Uterus (tissue), 4 donors: ENCODE data around the gene THSD7B. TPM values are rescaled to one million over a fixed set of nuclear protein-coding genes. Genes with fewer than 3 reads are reported as not detected.

Source experiments
- DNase-seq, 2 donors: peaks; one replicate each; pipeline ENCODE4 v3.0.0-alpha.2; 2019 to 2020
- H3K27ac ChIP-seq, 2 donors: fragments of 200-600 bp; sonication (generic); 1 replicate in 1 of 2; 2 replicates in 1 of 2; pipeline ENCODE4 v1.5.1; 2016 to 2018
- H3K27me3 ChIP-seq, 2 donors: fragments of 200-600 bp; sonication (generic); one replicate each; pipeline ENCODE4 v1.5.1; 2018 to 2019; ENCODE audit warnings: control low read depth in 1 of 2
- H3K36me3 ChIP-seq, 2 donors: fragments of 200-600 bp; sonication (generic); one replicate each; pipeline ENCODE4 v1.5.1; 2019; ENCODE audit warnings: control low read depth in 1 of 2
- H3K4me1 ChIP-seq, 2 donors: fragments of 200-600 bp; sonication (generic); one replicate each; pipeline ENCODE4 v1.5.1; 2018 to 2019; ENCODE audit warnings: control low read depth in 1 of 2
- H3K4me3 ChIP-seq, 2 donors: fragments of 200-600 bp; sonication (generic); 1 replicate in 1 of 2; 2 replicates in 1 of 2; pipeline ENCODE4 v1.5.1; 2018 to 2019; ENCODE audit warnings: mild to moderate bottlenecking in 1 of 2
- H3K9me3 ChIP-seq, 2 donors: fragments of 200-600 bp; sonication (generic); one replicate each; pipeline ENCODE4 v1.5.1; 2019; ENCODE audit warnings: control low read depth in 1 of 2
- CTCF ChIP-seq, 4 experiments: fragments of 200-600 bp in 2 of 4; fragments of 450-650 bp in 2 of 4; sonication (generic) in 2 of 4; IDR thresholded peaks; one replicate each; pipeline ENCODE4 v1.5.1; 2016 to 2019; ENCODE audit warnings: antibody characterized with exemption in 4 of 4, mild to moderate bottlenecking in 2 of 4, moderate library complexity in 1 of 4
- POLR2A ChIP-seq, 2 donors: fragments of 450-650 bp; IDR thresholded peaks; one replicate each; pipeline ENCODE4 v1.6.1; 2016; ENCODE audit warnings: antibody characterized with exemption in 2 of 2, mild to moderate bottlenecking in 1 of 2, moderate library complexity in 1 of 2
- intact Hi-C: fragments of 100-400 bp; cut with DNase I; formaldehyde crosslinking; loops from one replicate; pipeline ENCODE4 v1.15.1; 2023; ENCODE audit warnings: low total_unique reads
- total RNA-seq, 4 donors: library from RNA; depleted of rRNA in 3 of 4; stranded (reverse); fragments of >200 nt in 3 of 4; gene quantifications; one replicate each; pipeline versions ENCODE4 v1.1.0 to v1.2.4, GENCODE V29; 2014 to 2023
- donor health status: DM: yes; HTN: yes; CAD: no.

THSD7B gene
- total RNA-seq = 1 to 10 TPM in 1 of 4 donors, under 1 TPM in 2, not detected in 1; 0.26 to 9.6 (median 0.67) TPM

GRCh38 chr2:136765256-136766072 is at the start of gene THSD7B:
Gene THSD7B (plus strand): TSS chr2:136765545. CDS start chr2:136882179, 116,634 bp downstream.
- H3K36me3 ChIP-seq = no peaks in the 10 kb centered on the region
- peaks cover 0 to 28% of the 10 kb centered on the region in 2 donors for H3K27me3 ChIP-seq
- intact Hi-C loops = no loop called here
- no peak for DNase-seq
- no peaks in the 10 kb centered on the region for H3K9me3 ChIP-seq
- no peak for TF ChIP-seq CTCF (IDR thresholded peaks at IDR 0.05)
- no peak for TF ChIP-seq POLR2A (IDR thresholded peaks at IDR 0.05)
- H3K4me3 ChIP-seq = peak within 1 kb of the TSS; percentile 5 to 8
- no peaks in the 10 kb centered on the region for H3K4me1 ChIP-seq
- H3K27ac ChIP-seq = no peak within 1 kb of the TSS

- intact Hi-C loops = no loop called here
- no peak overlapping the region for H3K27ac ChIP-seq
- no peak for DNase-seq
- H3K4me3 ChIP-seq = no peak overlapping the region
- no peaks in the 10 kb centered on the region for H3K4me1 ChIP-seq
- no peak for TF ChIP-seq CTCF (IDR thresholded peaks at IDR 0.05)
- TF ChIP-seq POLR2A (IDR thresholded peaks at IDR 0.05) = no peak
- no peaks in the 10 kb centered on the region for H3K9me3 ChIP-seq
- H3K36me3 ChIP-seq = no peaks in the 10 kb centered on the region
- no peaks in the 10 kb centered on the region for H3K27me3 ChIP-seq
Observed at GRCh38 chr2:136718273-136718672, 47.1 kb upstream of the THSD7B start.

GRCh38 chr2:136727973-136728699 is 37.2 kb upstream of the THSD7B start:
- H3K27ac ChIP-seq = no peak overlapping the region
- no peaks in the 10 kb centered on the region for H3K36me3 ChIP-seq
- no peaks in the 10 kb centered on the region for H3K9me3 ChIP-seq
- DNase-seq = no peak
- no peak overlapping the region for H3K4me3 ChIP-seq
- no peak for TF ChIP-seq POLR2A (IDR thresholded peaks at IDR 0.05)
- TF ChIP-seq CTCF (IDR thresholded peaks at IDR 0.05) = no peak
- no peaks in the 10 kb centered on the region for H3K4me1 ChIP-seq
- H3K27me3 ChIP-seq = no peaks in the 10 kb centered on the region
- intact Hi-C loops = no loop called here

- Histone ChIP-seq H3K27ac (no peak overlapping the region), H3K27me3 (no peaks in the 10 kb centered on the region), H3K4me3 (no peak overlapping the region), H3K36me3 (no peaks in the 10 kb centered on the region), H3K4me1 (no peaks in the 10 kb centered on the region), H3K9me3 (no peaks in the 10 kb centered on the region)
- intact Hi-C loops = no loop called here
- TF ChIP-seq POLR2A (IDR thresholded peaks at IDR 0.05) (no peak), CTCF (IDR thresholded peaks at IDR 0.05) (no peak)
- no peak for DNase-seq
Observed at GRCh38 chr2:136736236-136736635, 29.1 kb upstream of the THSD7B start.

- intact Hi-C loops = no loop called here
- Histone ChIP-seq H3K27me3 (no peaks in the 10 kb centered on the region), H3K36me3 (no peaks in the 10 kb centered on the region), H3K4me3 (no peak overlapping the region), H3K27ac (no peak overlapping the region), H3K9me3 (no peaks in the 10 kb centered on the region), H3K4me1 (no peaks in the 10 kb centered on the region)
- TF ChIP-seq POLR2A (IDR thresholded peaks at IDR 0.05) (no peak), CTCF (IDR thresholded peaks at IDR 0.05) (no peak)
- DNase-seq = no peak
Observed at GRCh38 chr2:136738044-136738443, 27.3 kb upstream of the THSD7B start.
